Sigmoid colon (tissue), 4 donors: ENCODE data around the gene NLRC3.

Experiments
- CTCF ChIP-seq, 4 experiments: fragments of 450-650 bp in 3 of 4; fragments of 200-600 bp in 1 of 4; IDR thresholded peaks; one replicate each; pipeline ENCODE4 v1.5.1; 2016 to 2019; ENCODE audit warnings: antibody characterized with exemption in 4 of 4, mild to moderate bottlenecking in 3 of 4, moderate library complexity in 2 of 4
- EP300 ChIP-seq, 4 donors: sonication (generic); formaldehyde crosslinking; IDR thresholded peaks; one replicate each; pipeline ENCODE4 v1.6.1; 2017; ENCODE audit warnings: antibody characterized with exemption in 4 of 4
- POLR2AphosphoS5 ChIP-seq, 4 donors: sonication (generic); formaldehyde crosslinking; IDR thresholded peaks; one replicate each; pipeline ENCODE4 v1.6.1; 2017; ENCODE audit warnings: antibody characterized with exemption in 4 of 4

DNA sequence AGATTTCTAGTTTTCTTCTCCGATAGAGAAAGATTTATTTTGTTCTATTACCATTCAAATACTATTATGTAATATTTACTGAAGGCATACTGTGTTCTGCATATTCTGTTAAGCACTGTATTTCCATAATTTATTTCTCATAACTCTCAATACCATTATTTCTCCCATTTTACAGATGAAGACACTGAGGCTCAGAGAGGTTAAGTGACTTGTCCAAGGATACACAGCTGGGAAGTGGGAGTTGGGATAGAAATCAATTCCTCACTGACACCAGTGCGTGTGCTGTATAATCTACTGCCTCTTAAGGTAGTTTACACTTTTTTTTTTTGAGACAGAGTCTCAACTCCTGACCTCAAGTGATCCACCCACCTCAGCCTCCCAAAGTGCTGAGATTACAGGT, 7.4 kb downstream of the NLRC3 start:
- TF ChIP-seq EP300 (IDR thresholded peaks at IDR 0.05), result no peak
- no peak for TF ChIP-seq POLR2AphosphoS5 (IDR thresholded peaks at IDR 0.05)
- TF ChIP-seq CTCF (IDR thresholded peaks at IDR 0.05), result no peak
